OCI-LY7 (cell line): Measurements from ENCODE around the gene COL24A1. TPM values are rescaled to one million over a fixed set of nuclear protein-coding genes. Genes with fewer than 3 reads are reported as not detected.

ENCODE experiments used
- BruUV-seq: library from RNA; stranded (reverse); fragments of 400-500 nt; replicated peaks from 2 replicates; lab custom pipeline; 2021; lab: Mats Ljungman, UMichigan
- CTCF ChIA-PET: fragments of 300-600 bp; sonication (Branson Sonifier 250); formaldehyde crosslinking; loops from one replicate; lab custom pipeline; 2022; ENCODE audit warnings: antibody characterized with exemption; ENCODE audit not compliant: unreplicated experiment; lab: Charles Lee
- POLR2A ChIA-PET: fragments of 300-600 bp; sonication (Branson Sonifier 250); formaldehyde crosslinking; loops from one replicate; lab custom pipeline; 2022; ENCODE audit warnings: antibody characterized with exemption; lab: Charles Lee
- DNase-seq: peaks from one replicate; pipeline ENCODE4 v3.0.0-alpha.2; 2015; ENCODE audit warnings: low spot score
- H2AFZ ChIP-seq: fragments of 200-600 bp; sonication (generic), shearing (Covaris generic); 2 replicates; pipeline ENCODE4 v1.6.1; 2014; ENCODE audit warnings: mild to moderate bottlenecking, antibody characterized with exemption, low read length, moderate library complexity
- H3K27ac ChIP-seq: fragments of 200-600 bp; sonication (generic); 2 replicates; pipeline ENCODE4 v1.5.1; 2014; ENCODE audit warnings: mixed run types, low read depth, mild to moderate bottlenecking, moderate library complexity, low read length, inconsistent platforms; ENCODE audit not compliant: poor library complexity, severe bottlenecking
- H3K36me3 ChIP-seq: fragments of 200-600 bp; sonication (generic); 2 replicates; pipeline ENCODE4 v1.6.1; 2014; ENCODE audit warnings: mild to moderate bottlenecking, antibody characterized with exemption, low read length, moderate library complexity, mixed read lengths; ENCODE audit not compliant: insufficient read depth
- H3K4me1 ChIP-seq: fragments of 200-600 bp; sonication (generic); 2 replicates; pipeline ENCODE4 v1.5.1; 2014; ENCODE audit warnings: mild to moderate bottlenecking, low read length; ENCODE audit not compliant: insufficient read depth, poor library complexity, severe bottlenecking
- H3K4me2 ChIP-seq: fragments of 200-600 bp; sonication (generic); 2 replicates; pipeline ENCODE4 v1.6.1; 2014; ENCODE audit warnings: mild to moderate bottlenecking, low read length
- H3K4me3 ChIP-seq: fragments of 200-600 bp; sonication (generic); 2 replicates; pipeline ENCODE4 v1.5.1; 2014; ENCODE audit warnings: mild to moderate bottlenecking, low read depth, low read length; ENCODE audit not compliant: poor library complexity, severe bottlenecking
- H3K79me2 ChIP-seq: fragments of 200-600 bp; sonication (generic); 2 replicates; pipeline ENCODE4 v1.6.1; 2016; ENCODE audit warnings: low read depth, mild to moderate bottlenecking, low read length, moderate library complexity, mixed read lengths; ENCODE audit not compliant: insufficient read depth
- H3K9me2 ChIP-seq: fragments of 200-600 bp; sonication (generic); 2 replicates; pipeline ENCODE4 v1.6.1; 2016; ENCODE audit warnings: mild to moderate bottlenecking, low read length, mixed read lengths; ENCODE audit not compliant: insufficient read depth
- H3K9me3 ChIP-seq: fragments of 200-600 bp; sonication (generic); 2 replicates; pipeline ENCODE4 v1.6.1; 2014; ENCODE audit warnings: mild to moderate bottlenecking, mixed run types, low read length, mixed read lengths
- H4K20me1 ChIP-seq: fragments of 200-600 bp; sonication (generic); 2 replicates; pipeline ENCODE4 v1.6.1; 2014; ENCODE audit warnings: mild to moderate bottlenecking, antibody characterized with exemption, low read length, moderate library complexity, mixed read lengths; ENCODE audit not compliant: insufficient read depth
- EZH2phosphoT487 ChIP-seq: fragments of 200-600 bp; sonication (generic); IDR thresholded peaks from 2 replicates; pipeline ENCODE4 v1.6.1; 2018; ENCODE audit warnings: low read depth, borderline replicate concordance, mild to moderate bottlenecking, mixed run types, antibody characterized with exemption, low read length, moderate library complexity, mixed read lengths
- intact Hi-C: fragments of 100-400 bp; cut with micrococcal nuclease; formaldehyde crosslinking; loops from one replicate; pipeline ENCODE4 v1.10.0; 2022; ENCODE audit not compliant: unreplicated experiment
- total RNA-seq, 2 experiments: library from RNA; depleted of rRNA in 1 of 2; stranded (reverse); fragments of >200 nt in 1 of 2; shearing (Covaris generic) in 1 of 2; gene quantifications; 2 replicates each; pipeline ENCODE4 v1.2.3, GENCODE V29; 2014 to 2022
- TF ChIP-seq, protein P1 (sequence below): fragments of 200-600 bp; sonication (generic); conservative IDR thresholded peaks from 2 replicates; pipeline ENCODE4 v1.5.1; 2014; ENCODE audit warnings: mild to moderate bottlenecking, antibody characterized with exemption, low read length, moderate library complexity, mixed read lengths

Gene COL24A1
- total RNA-seq, 2 experiments from 2014 or later, result 0.06 to 0.23 TPM

DNA sequence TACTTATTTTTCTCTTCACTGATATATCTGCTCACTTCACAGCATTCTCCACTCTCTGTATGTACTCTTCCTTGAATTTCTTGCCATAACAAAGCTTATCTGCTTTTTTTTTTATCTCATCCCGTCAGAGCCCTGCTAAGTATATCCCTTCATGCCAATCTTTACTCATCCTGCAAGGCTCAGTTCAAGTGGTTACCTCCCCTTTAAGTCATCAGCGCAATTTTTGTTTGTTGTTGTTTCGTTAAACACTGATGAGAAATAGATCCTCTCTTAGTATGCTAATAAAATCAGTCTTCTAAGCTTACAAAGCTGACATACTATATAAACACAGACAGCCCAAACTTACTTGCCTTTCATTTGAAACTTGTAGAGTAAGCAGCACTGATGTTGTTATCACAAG lies 17.8 kb downstream of the COL24A1 start:
- no peaks in the 10 kb centered on the region for H4K20me1 ChIP-seq
- H3K4me2 ChIP-seq, result no peak overlapping the region
- POLR2A ChIA-PET, result interaction anchor here (0.5 kb wide), 1 partner anchor 414 kb away, joined by 3 read pairs; no protein-coding TSS in a partner anchor
- TF ChIP-seq EZH2phosphoT487, result no peak
- BruUV-seq, result no TSS peak
- CTCF ChIA-PET, result no interaction called here
- H3K9me2 ChIP-seq, result no peaks in the 10 kb centered on the region
- H3K4me1 ChIP-seq, result no peaks in the 10 kb centered on the region
- H3K27ac ChIP-seq, result no peak overlapping the region
- intact Hi-C loops, result no loop called here
- no peak for DNase-seq
- H3K36me3 ChIP-seq, result no peaks in the 10 kb centered on the region
- no peaks in the 10 kb centered on the region for H3K9me3 ChIP-seq
- no peaks in the 10 kb centered on the region for H3K79me2 ChIP-seq
- no peak overlapping the region for H3K4me3 ChIP-seq
- H2AFZ ChIP-seq, result no peak overlapping the region

DNA sequence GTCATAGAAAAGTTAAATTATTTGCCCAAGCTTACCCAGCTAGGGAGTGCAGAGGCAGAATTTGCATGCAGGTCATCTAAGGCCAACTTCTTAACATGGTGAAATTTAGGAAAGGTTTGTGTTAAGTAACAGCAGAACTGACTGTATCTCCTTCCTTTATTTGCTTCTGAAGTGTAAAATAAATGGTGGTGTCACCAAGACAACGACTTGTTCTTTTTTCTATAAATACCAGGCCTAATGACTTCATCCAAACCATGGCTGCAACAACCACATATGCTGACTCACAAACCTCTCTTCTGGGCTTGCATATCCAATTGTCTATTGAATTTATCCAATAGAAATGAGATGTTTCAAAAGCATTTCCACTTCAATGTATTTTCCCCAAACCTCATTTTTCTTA lies 19.1 kb downstream of the COL24A1 start:
- no TSS peak for BruUV-seq
- CTCF ChIA-PET, result no interaction called here
- no peaks in the 10 kb centered on the region for H3K4me1 ChIP-seq

DNA sequence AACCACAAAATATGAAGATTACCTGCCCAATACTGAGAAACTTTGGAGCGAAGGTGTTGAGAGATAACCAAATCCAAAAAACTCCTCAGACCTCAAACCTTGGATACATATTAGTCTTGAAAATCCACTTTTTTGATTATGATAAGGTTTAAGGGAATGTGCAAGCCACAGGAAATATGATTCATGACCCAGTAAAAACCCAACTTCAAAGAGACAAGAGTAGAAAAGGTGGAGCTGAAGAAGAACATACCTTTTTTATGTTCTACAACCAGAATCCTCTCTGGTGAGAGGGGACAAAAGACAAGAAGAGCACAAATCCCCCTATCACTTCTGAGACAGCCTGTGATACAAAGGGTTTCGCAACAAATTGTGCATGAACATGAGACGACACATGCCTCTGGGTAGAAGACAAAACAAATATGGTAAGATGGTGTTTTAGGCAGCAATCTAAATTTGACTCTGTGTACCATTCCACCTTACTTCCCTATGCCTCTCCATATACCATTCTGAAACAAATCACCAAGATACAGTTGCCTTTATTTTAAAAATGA lies 37.3 kb downstream of the COL24A1 start:
- CTCF ChIA-PET, result no interaction called here
- TF ChIP-seq EZH2phosphoT487, result no peak
- TF ChIP-seq, protein P1, sequence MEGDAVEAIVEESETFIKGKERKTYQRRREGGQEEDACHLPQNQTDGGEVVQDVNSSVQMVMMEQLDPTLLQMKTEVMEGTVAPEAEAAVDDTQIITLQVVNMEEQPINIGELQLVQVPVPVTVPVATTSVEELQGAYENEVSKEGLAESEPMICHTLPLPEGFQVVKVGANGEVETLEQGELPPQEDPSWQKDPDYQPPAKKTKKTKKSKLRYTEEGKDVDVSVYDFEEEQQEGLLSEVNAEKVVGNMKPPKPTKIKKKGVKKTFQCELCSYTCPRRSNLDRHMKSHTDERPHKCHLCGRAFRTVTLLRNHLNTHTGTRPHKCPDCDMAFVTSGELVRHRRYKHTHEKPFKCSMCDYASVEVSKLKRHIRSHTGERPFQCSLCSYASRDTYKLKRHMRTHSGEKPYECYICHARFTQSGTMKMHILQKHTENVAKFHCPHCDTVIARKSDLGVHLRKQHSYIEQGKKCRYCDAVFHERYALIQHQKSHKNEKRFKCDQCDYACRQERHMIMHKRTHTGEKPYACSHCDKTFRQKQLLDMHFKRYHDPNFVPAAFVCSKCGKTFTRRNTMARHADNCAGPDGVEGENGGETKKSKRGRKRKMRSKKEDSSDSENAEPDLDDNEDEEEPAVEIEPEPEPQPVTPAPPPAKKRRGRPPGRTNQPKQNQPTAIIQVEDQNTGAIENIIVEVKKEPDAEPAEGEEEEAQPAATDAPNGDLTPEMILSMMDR, result no peak
- no peak overlapping the region for H3K4me2 ChIP-seq
- no peak overlapping the region for H2AFZ ChIP-seq
- no peak overlapping the region for H3K27ac ChIP-seq
- no peaks in the 10 kb centered on the region for H3K36me3 ChIP-seq
- no peaks in the 10 kb centered on the region for H3K4me1 ChIP-seq
- no peak overlapping the region for H3K4me3 ChIP-seq
- H3K79me2 ChIP-seq, result no peaks in the 10 kb centered on the region
- intact Hi-C loops, result no loop called here
- DNase-seq, result no peak
- H3K9me2 ChIP-seq, result no peaks in the 10 kb centered on the region
- no peaks in the 10 kb centered on the region for H4K20me1 ChIP-seq
- POLR2A ChIA-PET, result no interaction called here
- no TSS peak for BruUV-seq
- no peaks in the 10 kb centered on the region for H3K9me3 ChIP-seq

More for the DNA sequence above, 19.1 kb downstream of the COL24A1 start:
- Histone ChIP-seq H3K79me2 (no peaks in the 10 kb centered on the region), H3K36me3 (no peaks in the 10 kb centered on the region), H2AFZ (no peak overlapping the region), H4K20me1 (no peaks in the 10 kb centered on the region), H3K4me3 (no peak overlapping the region), H3K27ac (no peak overlapping the region), H3K9me3 (no peaks in the 10 kb centered on the region), H3K9me2 (no peaks in the 10 kb centered on the region), H3K4me2 (no peak overlapping the region)
- intact Hi-C loops, result no loop called here
- no peak for TF ChIP-seq EZH2phosphoT487
- TF ChIP-seq, protein P1, result no peak
- DNase-seq, result no peak
- POLR2A ChIA-PET, result no interaction called here
